GM21786 (cell line): ENCODE data around the gene NASP.

Experiments
- ATAC-seq: cut with Tn5 transposase; IDR thresholded peaks from one replicate; pipeline ENCODE4 v1.9.1; 2021; ENCODE audit not compliant: unreplicated experiment

Gene NASP, protein sequence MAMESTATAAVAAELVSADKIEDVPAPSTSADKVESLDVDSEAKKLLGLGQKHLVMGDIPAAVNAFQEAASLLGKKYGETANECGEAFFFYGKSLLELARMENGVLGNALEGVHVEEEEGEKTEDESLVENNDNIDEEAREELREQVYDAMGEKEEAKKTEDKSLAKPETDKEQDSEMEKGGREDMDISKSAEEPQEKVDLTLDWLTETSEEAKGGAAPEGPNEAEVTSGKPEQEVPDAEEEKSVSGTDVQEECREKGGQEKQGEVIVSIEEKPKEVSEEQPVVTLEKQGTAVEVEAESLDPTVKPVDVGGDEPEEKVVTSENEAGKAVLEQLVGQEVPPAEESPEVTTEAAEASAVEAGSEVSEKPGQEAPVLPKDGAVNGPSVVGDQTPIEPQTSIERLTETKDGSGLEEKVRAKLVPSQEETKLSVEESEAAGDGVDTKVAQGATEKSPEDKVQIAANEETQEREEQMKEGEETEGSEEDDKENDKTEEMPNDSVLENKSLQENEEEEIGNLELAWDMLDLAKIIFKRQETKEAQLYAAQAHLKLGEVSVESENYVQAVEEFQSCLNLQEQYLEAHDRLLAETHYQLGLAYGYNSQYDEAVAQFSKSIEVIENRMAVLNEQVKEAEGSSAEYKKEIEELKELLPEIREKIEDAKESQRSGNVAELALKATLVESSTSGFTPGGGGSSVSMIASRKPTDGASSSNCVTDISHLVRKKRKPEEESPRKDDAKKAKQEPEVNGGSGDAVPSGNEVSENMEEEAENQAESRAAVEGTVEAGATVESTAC

DNA sequence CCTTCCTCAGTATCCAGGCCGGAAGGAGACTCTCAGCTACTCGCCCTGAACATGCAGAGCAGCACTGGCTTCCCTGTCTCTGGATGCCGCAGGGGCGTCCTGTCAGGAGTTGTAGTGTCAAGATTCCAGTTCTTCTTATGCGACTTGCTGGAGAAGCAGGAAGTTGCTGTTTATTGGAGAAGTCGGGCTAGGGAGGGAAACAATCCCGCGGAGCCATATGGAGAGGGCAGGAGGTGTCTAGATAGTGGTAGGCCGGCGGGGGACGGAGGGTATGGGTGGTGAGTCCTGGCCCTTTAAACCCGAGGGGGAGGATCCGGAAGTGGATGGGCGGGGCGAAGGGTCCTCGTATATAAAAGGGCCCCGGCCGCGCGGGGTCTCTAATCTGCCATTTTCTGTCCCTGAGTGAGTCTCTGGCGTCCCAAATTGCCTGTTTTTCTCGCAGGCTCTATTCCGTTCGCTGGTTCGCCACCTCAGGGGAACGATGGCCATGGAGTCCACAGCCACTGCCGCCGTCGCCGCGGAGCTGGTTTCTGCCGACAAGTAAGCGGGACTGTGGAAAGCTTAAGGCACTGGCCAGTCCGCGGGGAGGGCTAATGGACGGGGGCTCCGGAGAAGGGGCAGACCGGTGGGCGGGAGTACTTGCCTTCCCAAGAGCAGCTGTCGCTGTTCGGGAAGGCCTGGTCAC, at the start of gene NASP:
TSS of gene NASP (plus strand) at position 376 of the 685 bp plus-strand sequence. CDS start at position 482, 106 bp downstream.
- ATAC-seq, result peak; percentile 41

DNA sequence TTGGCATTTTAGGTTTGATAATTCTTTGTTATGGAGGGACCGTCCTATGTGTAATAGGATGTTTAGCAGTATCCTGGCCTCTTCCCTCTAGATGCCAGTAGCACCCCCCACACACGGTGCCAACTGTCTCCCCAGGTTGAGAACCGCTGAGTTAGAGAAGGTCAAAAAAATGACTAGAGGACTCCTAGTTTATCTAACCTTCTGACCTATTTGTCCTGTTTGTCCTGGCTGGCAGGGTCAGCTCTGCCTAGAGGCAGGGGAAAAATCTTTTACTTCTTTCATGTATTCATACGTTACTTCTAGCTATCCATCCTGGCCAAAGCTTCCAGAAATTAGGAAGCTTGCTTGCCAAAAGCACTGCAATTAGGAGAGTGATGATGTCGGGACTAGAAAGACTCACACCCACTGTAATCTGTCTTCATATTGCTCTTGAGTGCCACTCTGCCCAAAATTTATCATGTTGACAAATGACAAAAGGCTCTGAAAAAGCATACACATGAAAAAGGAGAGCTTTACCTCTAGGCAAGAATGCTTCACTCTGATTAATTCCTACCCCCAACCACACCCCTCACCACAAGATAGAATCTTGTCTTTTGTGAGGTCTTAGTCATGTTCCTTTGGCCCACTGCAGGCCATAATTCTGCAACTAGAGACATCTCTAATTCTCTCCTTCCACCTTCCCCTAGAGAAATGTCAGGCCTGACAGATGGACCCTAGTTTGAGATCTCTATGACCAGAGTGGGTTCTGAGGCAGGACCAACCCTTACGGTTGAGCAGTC, 47.7 kb upstream of the NASP start:
- ATAC-seq, result no peak

DNA sequence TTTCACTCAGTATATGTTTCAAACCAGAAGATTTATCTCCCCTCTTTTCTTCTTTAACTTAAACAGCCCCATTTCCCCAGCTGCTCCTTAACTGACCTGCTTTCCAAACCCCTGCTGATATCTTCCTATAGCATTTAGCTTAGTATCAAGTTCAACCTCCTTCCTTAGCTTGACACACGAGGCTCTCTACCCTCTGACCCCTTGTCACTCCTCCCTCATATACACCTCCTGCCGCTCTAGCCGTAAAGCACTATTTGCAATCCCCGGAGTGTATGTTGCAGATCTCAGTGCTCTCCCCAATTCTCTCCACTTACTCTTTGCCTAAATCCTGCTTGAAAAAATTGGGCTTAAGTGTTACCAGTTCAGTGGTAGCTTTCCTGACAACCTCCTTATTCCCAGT, 47.0 kb upstream of the NASP start:
- no peak for ATAC-seq

DNA sequence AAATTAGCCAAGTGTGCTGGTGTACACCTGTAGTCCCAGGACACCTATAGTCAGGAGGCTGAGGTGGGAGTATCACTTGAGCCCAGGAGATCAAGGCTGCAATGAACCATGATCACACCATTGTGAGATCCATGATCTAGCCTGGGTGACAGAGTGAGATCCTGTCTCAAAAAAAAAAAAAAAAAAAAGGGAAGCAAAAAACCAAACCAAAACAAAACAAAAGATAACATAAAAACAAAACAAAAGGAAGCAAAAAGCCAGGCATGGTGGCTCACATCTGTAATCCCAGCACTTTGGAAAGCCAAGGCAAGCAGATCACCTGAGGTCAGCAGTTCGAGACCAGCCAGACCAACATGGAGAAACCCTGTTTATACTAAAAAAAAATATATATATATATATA, 42.6 kb upstream of the NASP start:
- ATAC-seq, result no peak

DNA sequence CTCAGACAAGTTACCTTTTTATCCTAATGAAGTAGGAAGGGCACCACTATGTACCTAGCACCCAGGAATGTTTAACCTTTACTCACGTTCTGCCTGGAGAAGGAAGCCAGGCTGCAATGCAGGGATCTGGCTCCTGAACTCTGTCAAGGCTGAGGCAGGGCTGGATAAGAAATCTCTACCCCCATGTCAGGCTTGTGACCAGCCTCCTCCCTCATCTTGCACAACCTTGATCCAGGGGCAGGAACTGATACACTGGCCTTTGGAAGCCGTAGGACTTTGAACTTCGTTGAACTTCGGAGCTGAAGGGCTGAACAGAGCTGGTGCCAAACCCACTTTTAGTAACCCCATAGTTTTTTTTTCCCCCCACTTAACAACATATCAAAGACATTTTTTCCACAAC, 41.2 kb upstream of the NASP start:
- ATAC-seq, result no peak

DNA sequence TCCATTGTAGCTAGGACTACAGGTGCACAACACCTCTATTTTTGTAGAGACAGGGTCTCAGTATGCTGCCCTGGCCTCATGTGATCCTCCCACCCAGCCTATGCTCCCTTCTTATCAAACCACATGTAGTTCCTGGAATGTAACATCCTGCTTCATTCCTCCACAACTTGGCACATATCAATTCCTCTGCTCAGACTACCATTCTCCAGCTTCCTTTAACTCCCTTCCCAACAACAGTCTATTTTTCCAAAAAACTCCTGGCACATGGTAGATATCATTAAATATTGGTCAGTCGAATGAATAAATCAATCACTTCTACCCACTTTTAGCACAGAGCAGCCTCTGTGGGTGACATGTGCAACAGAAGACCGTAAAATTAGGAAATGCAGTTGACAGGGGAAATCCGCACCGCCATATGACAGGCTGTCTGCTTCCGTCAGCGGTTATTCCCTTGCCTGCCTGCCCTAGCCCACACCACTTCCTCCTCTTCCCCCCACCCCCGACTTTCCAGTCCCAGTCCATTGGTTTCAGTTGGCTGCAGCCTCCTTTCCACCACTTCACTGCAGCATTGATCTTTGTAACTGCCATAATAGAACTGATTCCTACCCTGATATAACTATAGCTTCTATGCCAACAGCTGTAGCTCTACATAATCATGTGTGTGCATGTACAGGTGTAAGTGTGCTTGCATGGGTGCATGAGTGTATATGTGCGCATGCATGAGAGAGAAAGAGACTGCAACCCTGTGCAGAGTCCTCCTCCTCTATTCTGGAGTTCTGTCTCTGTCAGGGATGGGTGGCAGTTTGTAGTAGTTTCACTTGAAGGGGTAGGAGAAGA, 40.0 kb upstream of the NASP start:
- ATAC-seq, result peak; percentile 41

DNA sequence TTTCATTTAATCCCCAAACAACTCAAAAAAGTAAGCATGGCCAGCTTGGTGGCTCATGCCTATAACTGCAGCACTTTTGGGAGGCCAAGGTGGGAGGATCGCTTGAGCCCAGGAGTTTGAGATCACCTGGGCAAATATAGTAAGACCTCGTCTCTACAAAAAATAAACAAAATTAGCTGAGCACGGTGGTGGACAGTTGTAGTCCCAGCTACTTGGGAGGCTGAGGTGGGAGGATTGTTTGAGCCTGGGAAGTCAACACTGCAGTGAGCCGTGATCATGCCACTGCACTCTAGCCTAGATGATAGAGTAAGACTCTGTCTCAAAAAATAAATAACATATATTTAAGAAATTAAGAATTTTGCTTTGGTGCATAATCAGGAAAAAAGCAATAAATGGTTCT, 39.3 kb upstream of the NASP start:
- no peak for ATAC-seq

DNA sequence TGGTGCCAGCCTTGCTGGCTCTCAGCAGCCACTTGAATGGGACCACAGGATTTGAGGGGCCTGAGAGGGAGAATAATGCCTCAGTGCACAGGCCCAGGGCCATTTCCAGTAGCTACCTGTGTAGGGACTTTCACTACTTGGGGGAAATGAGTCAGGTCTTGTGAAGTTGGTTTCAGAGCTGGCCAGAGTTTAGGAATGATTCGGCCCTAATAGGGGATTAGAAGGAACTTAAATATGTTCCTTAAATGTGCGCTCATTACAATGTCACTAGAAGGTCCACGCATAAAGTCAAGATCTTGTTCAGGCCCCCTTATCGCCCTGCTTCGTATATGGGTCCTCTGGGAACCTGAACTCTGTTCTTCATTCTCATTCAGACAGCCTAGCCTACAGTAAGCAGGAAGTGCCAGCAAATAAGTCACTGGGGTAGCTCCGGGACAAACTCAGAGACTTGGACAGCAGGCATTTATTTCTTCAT, 38.8 kb upstream of the NASP start:
- ATAC-seq, result peak; percentile 65

DNA sequence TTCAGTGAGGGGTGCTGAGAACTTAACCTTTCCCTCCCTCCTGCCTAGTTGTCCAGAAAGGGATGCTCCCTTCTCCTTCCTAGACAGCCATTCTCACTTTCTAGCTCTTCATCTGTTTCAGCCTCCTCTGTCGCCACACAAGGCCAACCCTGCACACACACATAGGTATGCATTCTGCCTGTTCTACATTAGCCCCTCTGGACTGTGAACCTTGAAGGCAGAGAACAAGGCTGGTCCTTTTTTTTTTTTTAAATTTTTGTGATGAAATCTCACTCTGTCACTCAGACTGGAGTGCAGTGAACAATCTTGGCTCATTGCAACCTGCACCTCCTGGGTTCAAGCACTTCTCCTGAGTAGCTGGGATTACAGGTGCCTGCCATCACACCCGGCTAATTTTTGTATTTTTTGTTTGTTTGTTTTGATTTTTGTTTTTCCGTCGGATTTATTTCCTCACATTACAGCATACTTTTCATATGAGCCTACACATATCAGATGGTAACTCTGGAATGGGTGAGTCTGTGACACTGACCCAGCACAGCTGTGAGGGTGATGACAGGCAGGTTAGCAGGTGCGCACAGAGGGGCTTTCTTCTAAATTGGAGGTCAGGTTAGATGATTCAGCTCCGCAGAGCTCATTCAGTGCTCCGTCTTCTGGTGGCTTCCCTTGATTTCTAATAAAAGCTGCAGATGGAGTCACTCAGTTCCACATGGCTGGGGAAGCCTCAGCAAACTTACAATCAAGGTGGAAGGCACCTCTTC, 38.1 kb upstream of the NASP start:
- no peak for ATAC-seq

DNA sequence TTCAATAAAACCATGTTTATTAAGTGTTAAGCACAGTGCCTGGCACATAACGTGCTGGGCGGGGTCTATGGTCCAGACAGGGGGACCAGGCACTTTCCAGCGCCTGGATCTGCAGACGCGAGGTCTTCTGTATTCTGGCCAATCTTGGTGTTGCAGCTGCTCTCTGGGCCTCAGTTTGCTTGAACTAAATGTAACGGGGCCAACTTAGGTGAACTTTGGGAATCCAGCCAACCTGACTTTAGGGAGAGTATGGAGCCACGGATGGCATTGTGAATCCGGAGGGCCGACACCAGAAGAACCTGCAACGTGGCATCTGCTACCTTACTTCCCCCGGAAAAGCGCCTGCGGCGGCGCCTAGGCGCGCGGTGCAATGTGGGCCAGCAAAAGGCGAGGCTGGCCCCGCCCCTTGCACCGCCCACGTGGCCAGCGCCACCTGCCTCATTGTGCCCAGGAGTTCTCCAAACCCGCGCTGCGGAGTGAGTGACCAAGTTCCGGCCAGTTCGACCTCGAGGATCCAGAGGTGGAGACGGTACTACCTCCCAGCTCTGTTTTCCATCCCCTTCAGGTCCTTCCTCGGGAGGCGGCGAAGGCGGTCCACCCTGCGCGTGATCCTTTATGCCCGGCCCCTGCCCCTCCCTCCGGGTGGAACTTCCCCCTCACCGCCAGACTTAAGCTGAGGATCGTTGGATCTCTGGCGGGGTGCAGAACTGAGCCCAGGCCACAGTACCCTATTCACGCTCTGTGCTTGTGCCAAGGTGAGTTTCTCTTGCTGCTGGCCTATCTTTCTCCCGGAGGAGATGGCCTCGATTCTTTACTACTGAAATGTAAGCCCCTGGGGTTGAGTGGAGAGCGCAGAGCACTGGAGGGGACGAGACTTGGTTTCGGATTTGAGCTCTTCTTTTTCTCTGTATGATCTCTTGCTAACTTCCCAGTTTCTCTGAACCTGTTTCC, 33.2 kb upstream of the NASP start, which contains the start of gene AKR1A1:
TSS of gene AKR1A1 (plus strand) at position 426 of the 951 bp plus-strand sequence. CDS start 10,969 bp downstream, outside the sequence.
- ATAC-seq, result peak; percentile 89

DNA sequence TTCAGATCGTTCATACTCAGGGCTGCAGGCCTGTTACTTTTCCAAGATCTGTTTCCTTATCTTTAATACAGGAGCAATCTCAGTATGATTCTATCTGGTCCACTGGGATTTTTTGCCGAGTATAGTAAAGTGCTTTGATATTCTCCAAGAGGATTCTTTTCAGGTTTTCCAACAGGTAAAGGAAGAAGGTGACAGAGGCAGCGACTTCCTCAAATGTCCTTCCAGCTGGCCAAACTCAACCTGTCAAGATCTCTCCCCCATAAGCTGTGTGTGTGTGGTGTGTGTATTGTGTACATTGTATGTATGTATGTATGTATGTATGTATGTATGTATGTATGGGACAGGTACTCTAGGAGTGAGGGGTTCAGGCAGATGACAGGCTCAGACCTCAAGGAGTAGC, 32.2 kb upstream of the NASP start:
- no peak for ATAC-seq

DNA sequence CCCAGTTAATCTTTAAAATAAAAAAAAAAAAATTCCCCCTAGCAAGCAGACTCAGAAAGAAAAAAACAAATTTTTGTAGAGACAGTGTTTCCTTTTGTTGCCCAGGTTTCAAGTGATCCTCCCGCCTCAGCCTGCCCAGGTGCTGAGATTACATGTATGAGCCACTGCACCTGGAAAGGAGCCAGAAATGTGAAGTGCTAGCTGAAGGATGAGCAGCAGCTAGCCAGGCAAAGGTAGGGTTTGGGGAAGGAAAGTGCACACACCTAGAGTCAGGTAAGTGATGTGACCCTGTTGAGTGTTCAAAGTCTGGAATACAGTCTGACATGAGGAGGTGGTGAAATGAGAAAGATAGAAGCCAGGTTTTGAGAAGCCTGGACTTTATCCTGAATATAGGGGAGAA, 31.5 kb upstream of the NASP start:
- no peak for ATAC-seq

DNA sequence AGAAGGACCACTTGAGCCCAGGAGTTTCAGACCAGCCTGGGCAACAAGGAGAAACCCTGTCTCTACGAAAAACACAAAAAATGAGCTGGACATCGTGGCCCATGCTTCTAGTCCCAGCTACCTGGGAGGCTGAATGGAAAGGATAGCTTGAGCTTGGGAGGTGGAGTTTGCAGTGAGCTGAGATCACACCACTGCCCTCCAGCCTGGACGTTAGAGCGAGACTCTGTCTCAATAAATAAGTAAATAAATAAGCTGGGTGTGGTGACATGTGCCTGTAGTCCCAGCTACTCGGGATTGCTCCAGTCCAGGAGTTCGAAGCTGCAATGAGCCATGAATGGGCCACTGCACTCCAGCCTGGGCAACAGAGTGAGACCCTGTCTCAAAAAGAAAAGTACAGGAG, 29.6 kb upstream of the NASP start:
- no peak for ATAC-seq

DNA sequence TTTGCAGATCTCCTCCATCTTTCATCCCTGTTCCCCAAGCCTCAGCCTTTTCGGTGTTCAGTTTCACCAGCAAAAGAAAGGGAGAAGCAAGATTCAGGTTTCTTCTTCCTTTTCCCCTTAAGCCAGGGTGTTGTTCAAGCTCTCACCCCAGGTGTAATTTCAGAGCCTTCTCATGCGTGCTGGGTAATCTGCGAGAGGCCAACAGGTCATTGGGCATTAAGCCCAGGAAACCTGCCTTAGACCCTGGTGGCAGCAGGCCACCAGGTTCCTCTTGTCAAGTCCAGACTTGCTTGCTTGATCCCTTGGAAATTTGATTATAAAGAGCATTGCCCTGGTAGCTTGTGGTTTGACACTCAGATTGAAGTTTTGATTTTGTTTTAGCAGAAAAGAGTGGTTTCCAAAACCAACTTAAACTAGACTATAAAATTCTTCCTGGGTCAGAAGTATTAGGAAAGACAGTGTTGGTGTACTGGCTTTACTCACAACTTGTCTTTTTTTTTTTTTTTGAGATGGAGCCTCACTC, 26.4 kb upstream of the NASP start:
- no peak for ATAC-seq

DNA sequence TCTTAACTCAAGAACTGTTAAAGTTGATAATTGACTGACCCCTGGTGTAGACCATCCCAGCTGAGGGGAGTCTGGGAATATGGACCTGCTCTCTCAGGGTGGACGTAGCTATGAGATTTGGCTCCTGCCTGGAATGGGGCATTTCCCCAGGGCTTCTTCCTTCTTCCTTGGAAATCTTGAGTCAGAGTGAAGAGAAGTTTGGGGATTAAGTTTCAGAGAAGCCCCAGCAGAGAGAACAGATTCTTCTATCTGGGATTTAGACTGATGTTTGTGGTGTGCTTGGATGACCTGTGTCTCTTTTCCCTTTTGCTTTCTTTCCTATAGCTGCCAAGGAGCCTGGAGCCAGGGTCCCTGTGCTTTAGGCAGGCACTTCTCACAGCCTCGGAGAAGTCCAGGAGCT, 20.0 kb upstream of the NASP start:
- no peak for ATAC-seq

DNA sequence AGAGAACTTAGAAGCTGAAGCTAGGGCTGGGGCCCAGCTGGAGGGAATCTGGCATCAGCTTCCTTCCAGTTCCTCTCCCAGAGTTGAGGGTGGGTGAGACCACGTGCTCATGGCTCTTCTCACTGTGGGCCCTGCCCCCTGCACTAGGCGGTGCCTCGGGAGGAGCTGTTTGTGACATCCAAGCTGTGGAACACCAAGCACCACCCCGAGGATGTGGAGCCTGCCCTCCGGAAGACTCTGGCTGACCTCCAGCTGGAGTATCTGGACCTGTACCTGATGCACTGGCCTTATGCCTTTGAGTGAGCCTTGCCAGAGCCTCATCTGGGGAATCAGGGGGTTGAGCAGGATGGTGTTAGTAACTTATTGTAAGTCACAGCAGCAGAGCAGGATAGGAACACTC, 17.1 kb upstream of the NASP start:
- ATAC-seq, result no peak

DNA sequence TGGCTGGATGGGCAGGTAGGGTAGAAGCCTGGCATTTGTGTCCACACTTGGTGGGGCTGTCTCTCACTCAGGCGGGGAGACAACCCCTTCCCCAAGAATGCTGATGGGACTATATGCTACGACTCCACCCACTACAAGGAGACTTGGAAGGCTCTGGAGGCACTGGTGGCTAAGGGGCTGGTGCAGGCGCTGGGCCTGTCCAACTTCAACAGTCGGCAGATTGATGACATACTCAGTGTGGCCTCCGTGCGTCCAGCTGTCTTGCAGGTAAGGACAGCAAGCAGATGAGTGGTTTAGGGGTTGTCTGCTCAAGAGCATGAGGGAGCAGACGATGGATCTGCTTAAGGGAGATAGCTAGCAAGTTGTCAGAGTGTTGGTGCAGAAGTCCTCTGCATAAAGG, 15.9 kb upstream of the NASP start:
- no peak for ATAC-seq

DNA sequence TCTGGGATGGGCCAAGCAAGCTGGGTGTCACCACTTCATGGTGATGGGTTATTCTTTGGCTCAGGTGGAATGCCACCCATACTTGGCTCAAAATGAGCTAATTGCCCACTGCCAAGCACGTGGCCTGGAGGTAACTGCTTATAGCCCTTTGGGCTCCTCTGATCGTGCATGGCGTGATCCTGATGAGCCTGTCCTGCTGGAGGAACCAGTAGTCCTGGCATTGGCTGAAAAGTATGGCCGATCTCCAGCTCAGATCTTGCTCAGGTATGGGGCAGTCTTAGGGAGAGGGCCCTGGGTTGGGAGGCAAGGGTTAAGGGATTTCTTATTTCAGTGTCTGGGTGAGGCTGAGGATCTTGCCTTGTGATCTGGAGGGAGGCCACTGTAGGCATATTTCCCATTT, 15.4 kb upstream of the NASP start:
- ATAC-seq, result no peak
